ENCODE data around the gene SYTL3.

Gene SYTL3

GRCh38 chr6:158754738-158755137, 104.9 kb downstream of the SYTL3 start:
- Histone ChIP-seq H3K79me1 (ENCODE audit: low read depth, low read length) (peaks cover 1% of the 10 kb centered on the region), H3K9me3 (replicated peaks in 1 of 2; ENCODE audit: control insufficient read depth in 2 of 2, insufficient read depth in 1 of 2, low read depth in 1 of 2, low read length in 2 of 2) (no peaks in the 10 kb centered on the region), H2BK15ac (ENCODE audit: low read length) (no peak overlapping the region), H3K4me2 (ENCODE audit: insufficient read depth, low read length, poor library complexity, severe bottlenecking) (no peak overlapping the region), H2AK5ac (ENCODE audit: low read depth, low read length) (peak overlapping the region; percentile 33), H3K9ac (ENCODE audit: low read depth, low read length, poor library complexity) (no peak overlapping the region), H3K27me3 (ENCODE audit: control insufficient read depth in 3 of 3, insufficient read depth in 3 of 3, low read depth in 1 of 3, low read length in 3 of 3) (peaks cover 0 to 7% (median 0%) of the 10 kb centered on the region in 3 experiments), H3K4me1 (ENCODE audit: control insufficient read depth in 2 of 2, insufficient read depth in 1 of 2, low read depth in 1 of 2, low read length in 2 of 2) (peaks cover 4 to 10% of the 10 kb centered on the region in 2 donors), H3K4me3 (ENCODE audit: low read length in 2 of 2) (no peak overlapping the region), H3K4ac (ENCODE audit: low read length) (no peak overlapping the region), H3K36me3 (replicated peaks in 1 of 2; ENCODE audit: control insufficient read depth in 2 of 2, insufficient read depth in 2 of 2, low read length in 2 of 2) (no peaks in the 10 kb centered on the region), H4K8ac (ENCODE audit: low read depth, low read length) (no peak overlapping the region), H2BK5ac (ENCODE audit: low read length) (no peak overlapping the region), H4K91ac (ENCODE audit: low read depth, low read length, poor library complexity) (no peak overlapping the region), H3K14ac (ENCODE audit: low read length) (no peak overlapping the region), H3K23ac (ENCODE audit: low read depth, low read length, poor library complexity) (no peak overlapping the region), H2BK120ac (ENCODE audit: low read depth, low read length) (no peak overlapping the region), H3K27ac (replicated peaks; ENCODE audit: low read length) (no peak overlapping the region), H2BK12ac (ENCODE audit: low read length) (no peak overlapping the region), H3K18ac (ENCODE audit: low read length) (no peak overlapping the region), H2AFZ (ENCODE audit: low read length) (no peak overlapping the region)
- no peak for DNase-seq (ENCODE audit: low spot score)
- no CpG with 5 or more reads among the region's 11 CpGs for WGBS, 2 donors (ENCODE audit: extremely low coverage in 2 of 2, insufficient read length in 2 of 2, insufficient replicate concordance in 1 of 2)

GRCh38 chr6:158755636-158756035, 105.8 kb downstream of the SYTL3 start:
- no peak overlapping the region for H3K4me3 ChIP-seq (ENCODE audit: low read length in 2 of 2)
- no peak overlapping the region for H3K27ac ChIP-seq (replicated peaks; ENCODE audit: low read length)

GRCh38 chr6:158756126-158756525, 106.3 kb downstream of the SYTL3 start:
- Histone ChIP-seq H3K4me2 (ENCODE audit: insufficient read depth, low read length, poor library complexity, severe bottlenecking) (no peak overlapping the region), H3K4ac (ENCODE audit: low read length) (no peak overlapping the region), H2AK5ac (ENCODE audit: low read depth, low read length) (no peak overlapping the region), H3K4me1 (ENCODE audit: control insufficient read depth in 2 of 2, insufficient read depth in 1 of 2, low read depth in 1 of 2, low read length in 2 of 2) (peaks cover 4 to 13% of the 10 kb centered on the region in 2 donors), H3K9me3 (replicated peaks in 1 of 2; ENCODE audit: control insufficient read depth in 2 of 2, insufficient read depth in 1 of 2, low read depth in 1 of 2, low read length in 2 of 2) (no peaks in the 10 kb centered on the region), H3K27me3 (ENCODE audit: control insufficient read depth in 3 of 3, insufficient read depth in 3 of 3, low read depth in 1 of 3, low read length in 3 of 3) (peaks cover 0 to 6% (median 0%) of the 10 kb centered on the region in 3 experiments), H2BK120ac (ENCODE audit: low read depth, low read length) (no peak overlapping the region), H3K18ac (ENCODE audit: low read length) (peak overlapping the region; percentile 84), H3K79me1 (ENCODE audit: low read depth, low read length) (peaks cover 1% of the 10 kb centered on the region), H2BK5ac (ENCODE audit: low read length) (no peak overlapping the region), H3K4me3 (ENCODE audit: low read length in 2 of 2) (no peak overlapping the region), H3K36me3 (replicated peaks in 1 of 2; ENCODE audit: control insufficient read depth in 2 of 2, insufficient read depth in 2 of 2, low read length in 2 of 2) (no peaks in the 10 kb centered on the region), H3K9ac (ENCODE audit: low read depth, low read length, poor library complexity) (no peak overlapping the region), H4K8ac (ENCODE audit: low read depth, low read length) (no peak overlapping the region), H3K23ac (ENCODE audit: low read depth, low read length, poor library complexity) (no peak overlapping the region), H4K91ac (ENCODE audit: low read depth, low read length, poor library complexity) (no peak overlapping the region), H2BK15ac (ENCODE audit: low read length) (no peak overlapping the region), H2AFZ (ENCODE audit: low read length) (no peak overlapping the region), H3K27ac (replicated peaks; ENCODE audit: low read length) (no peak overlapping the region), H2BK12ac (ENCODE audit: low read length) (no peak overlapping the region), H3K14ac (ENCODE audit: low read length) (no peak overlapping the region)
- no CpG with 5 or more reads among the region's 9 CpGs for WGBS, 2 donors (ENCODE audit: extremely low coverage in 2 of 2, insufficient read length in 2 of 2, insufficient replicate concordance in 1 of 2)
- DNase-seq (ENCODE audit: low spot score): no peak

More at GRCh38 chr6:158755636-158756035, 105.8 kb downstream of the SYTL3 start:
- H3K4ac ChIP-seq (ENCODE audit: low read length): no peak overlapping the region
- no peak for DNase-seq (ENCODE audit: low spot score)
- no peak overlapping the region for H2BK5ac ChIP-seq (ENCODE audit: low read length)
- H4K8ac ChIP-seq (ENCODE audit: low read depth, low read length): no peak overlapping the region
- no peak overlapping the region for H2BK120ac ChIP-seq (ENCODE audit: low read depth, low read length)
- H4K91ac ChIP-seq (ENCODE audit: low read depth, low read length, poor library complexity): no peak overlapping the region
- H2AFZ ChIP-seq (ENCODE audit: low read length): peak overlapping the region; percentile 55
- H3K14ac ChIP-seq (ENCODE audit: low read length): no peak overlapping the region
- H3K9ac ChIP-seq (ENCODE audit: low read depth, low read length, poor library complexity): no peak overlapping the region
- H3K36me3 ChIP-seq (replicated peaks in 1 of 2; ENCODE audit: control insufficient read depth in 2 of 2, insufficient read depth in 2 of 2, low read length in 2 of 2): no peaks in the 10 kb centered on the region
- no peak overlapping the region for H2BK12ac ChIP-seq (ENCODE audit: low read length)
- H3K4me2 ChIP-seq (ENCODE audit: insufficient read depth, low read length, poor library complexity, severe bottlenecking): no peak overlapping the region
- H3K9me3 ChIP-seq (replicated peaks in 1 of 2; ENCODE audit: control insufficient read depth in 2 of 2, insufficient read depth in 1 of 2, low read depth in 1 of 2, low read length in 2 of 2): no peaks in the 10 kb centered on the region
- H3K27me3 ChIP-seq (ENCODE audit: control insufficient read depth in 3 of 3, insufficient read depth in 3 of 3, low read depth in 1 of 3, low read length in 3 of 3): peaks cover 0 to 7% (median 0%) of the 10 kb centered on the region in 3 experiments
- peaks cover 4 to 11% of the 10 kb centered on the region in 2 donors for H3K4me1 ChIP-seq (ENCODE audit: control insufficient read depth in 2 of 2, insufficient read depth in 1 of 2, low read depth in 1 of 2, low read length in 2 of 2)
- no peak overlapping the region for H3K23ac ChIP-seq (ENCODE audit: low read depth, low read length, poor library complexity)
- H3K79me1 ChIP-seq (ENCODE audit: low read depth, low read length): peaks cover 1% of the 10 kb centered on the region
- no CpG with 5 or more reads among the region's 13 CpGs for WGBS, 2 donors (ENCODE audit: extremely low coverage in 2 of 2, insufficient read length in 2 of 2, insufficient replicate concordance in 1 of 2)
- no peak overlapping the region for H2BK15ac ChIP-seq (ENCODE audit: low read length)
- peak overlapping the region; percentile 55 for H3K18ac ChIP-seq (ENCODE audit: low read length)
- peak overlapping the region; percentile 13 for H2AK5ac ChIP-seq (ENCODE audit: low read depth, low read length)

GRCh38 chr6:158756977-158757752, 107.3 kb downstream of the SYTL3 start:
- Histone ChIP-seq H2AFZ (ENCODE audit: low read length) (no peak overlapping the region), H4K91ac (ENCODE audit: low read depth, low read length, poor library complexity) (peak overlapping the region; percentile 38), H3K27ac (replicated peaks; ENCODE audit: low read length) (no peak overlapping the region), H3K18ac (ENCODE audit: low read length) (peak overlapping the region; percentile 68), H3K4me3 (ENCODE audit: low read length in 2 of 2) (no peak overlapping the region), H3K14ac (ENCODE audit: low read length) (no peak overlapping the region), H3K23ac (ENCODE audit: low read depth, low read length, poor library complexity) (no peak overlapping the region), H2BK5ac (ENCODE audit: low read length) (no peak overlapping the region), H3K9ac (ENCODE audit: low read depth, low read length, poor library complexity) (no peak overlapping the region), H4K8ac (ENCODE audit: low read depth, low read length) (no peak overlapping the region), H3K4ac (ENCODE audit: low read length) (no peak overlapping the region), H3K36me3 (replicated peaks in 1 of 2; ENCODE audit: control insufficient read depth in 2 of 2, insufficient read depth in 2 of 2, low read length in 2 of 2) (no peaks in the 10 kb centered on the region), H3K4me2 (ENCODE audit: insufficient read depth, low read length, poor library complexity, severe bottlenecking) (no peak overlapping the region), H2BK15ac (ENCODE audit: low read length) (peak overlapping the region; percentile 96), H3K27me3 (ENCODE audit: control insufficient read depth in 3 of 3, insufficient read depth in 3 of 3, low read depth in 1 of 3, low read length in 3 of 3) (no peaks in the 10 kb centered on the region), H2BK120ac (ENCODE audit: low read depth, low read length) (no peak overlapping the region), H3K79me1 (ENCODE audit: low read depth, low read length) (peaks cover 1% of the 10 kb centered on the region), H3K9me3 (replicated peaks in 1 of 2; ENCODE audit: control insufficient read depth in 2 of 2, insufficient read depth in 1 of 2, low read depth in 1 of 2, low read length in 2 of 2) (no peaks in the 10 kb centered on the region), H3K4me1 (ENCODE audit: control insufficient read depth in 2 of 2, insufficient read depth in 1 of 2, low read depth in 1 of 2, low read length in 2 of 2) (peaks cover 4 to 13% of the 10 kb centered on the region in 2 donors), H2BK12ac (ENCODE audit: low read length) (no peak overlapping the region), H2AK5ac (ENCODE audit: low read depth, low read length) (peak overlapping the region; percentile 97)
- DNase-seq (ENCODE audit: low spot score): no peak
- WGBS, 2 donors (ENCODE audit: extremely low coverage in 2 of 2, insufficient read length in 2 of 2, insufficient replicate concordance in 1 of 2): no CpG with 5 or more reads among the region's 25 CpGs

Data from neuronal stem cell (in vitro differentiated cells).